NCI-H1436 (cell line): ENCODE results near the gene PTPMT1.

ENCODE experiments used
- DNase-seq: peaks from one replicate; lab custom pipeline; 2025; lab: John Stamatoyannopoulos, UW

Gene PTPMT1

GRCh38 chr11:47607380-47607779 is 42.0 kb downstream of the PTPMT1 start:
- DNase-seq: no peak

DNA sequence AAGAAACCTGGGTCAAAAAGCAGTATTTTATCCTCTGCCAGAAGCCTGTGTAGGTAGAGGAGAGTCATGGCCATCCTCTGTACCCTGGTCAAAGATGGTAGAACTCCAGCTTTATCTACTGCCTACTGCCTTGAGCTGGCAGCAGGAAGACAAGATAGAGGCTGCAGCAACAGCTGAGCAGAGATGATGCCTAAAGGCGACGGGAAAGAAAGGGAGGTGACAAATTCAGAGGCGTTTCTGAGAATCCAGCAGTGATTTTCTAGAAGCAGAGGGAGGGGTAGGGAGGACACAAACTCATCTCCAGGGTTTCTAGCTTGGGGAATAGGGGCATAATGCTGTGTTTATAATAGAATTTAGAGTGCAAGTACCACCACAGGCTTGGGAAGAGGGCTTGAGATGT is 44.3 kb downstream of the PTPMT1 start:
- no peak for DNase-seq

- DNase-seq: no peak
Measured at GRCh38 chr11:47611348-47611794, 46.0 kb downstream of the PTPMT1 start.

DNA sequence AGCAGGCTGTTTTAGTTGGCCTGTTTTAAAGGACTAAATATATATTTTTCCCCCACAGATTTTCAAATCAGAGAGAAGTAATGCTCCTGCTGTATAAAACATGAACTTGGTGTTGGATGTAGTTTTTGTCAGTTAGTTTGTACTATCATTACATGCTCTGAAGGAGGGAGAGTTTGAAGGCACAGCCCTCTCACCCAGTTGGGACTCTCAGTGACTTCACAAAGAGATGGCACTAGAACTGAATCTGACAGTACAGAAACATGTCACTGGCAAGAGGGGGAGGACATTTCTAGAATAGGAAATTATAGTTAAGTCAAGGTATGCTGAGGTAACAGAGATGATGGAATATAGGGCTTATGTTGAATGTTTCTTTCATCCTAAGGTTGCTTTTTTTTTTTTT is 49.9 kb downstream of the PTPMT1 start:
- DNase-seq: no peak

DNA sequence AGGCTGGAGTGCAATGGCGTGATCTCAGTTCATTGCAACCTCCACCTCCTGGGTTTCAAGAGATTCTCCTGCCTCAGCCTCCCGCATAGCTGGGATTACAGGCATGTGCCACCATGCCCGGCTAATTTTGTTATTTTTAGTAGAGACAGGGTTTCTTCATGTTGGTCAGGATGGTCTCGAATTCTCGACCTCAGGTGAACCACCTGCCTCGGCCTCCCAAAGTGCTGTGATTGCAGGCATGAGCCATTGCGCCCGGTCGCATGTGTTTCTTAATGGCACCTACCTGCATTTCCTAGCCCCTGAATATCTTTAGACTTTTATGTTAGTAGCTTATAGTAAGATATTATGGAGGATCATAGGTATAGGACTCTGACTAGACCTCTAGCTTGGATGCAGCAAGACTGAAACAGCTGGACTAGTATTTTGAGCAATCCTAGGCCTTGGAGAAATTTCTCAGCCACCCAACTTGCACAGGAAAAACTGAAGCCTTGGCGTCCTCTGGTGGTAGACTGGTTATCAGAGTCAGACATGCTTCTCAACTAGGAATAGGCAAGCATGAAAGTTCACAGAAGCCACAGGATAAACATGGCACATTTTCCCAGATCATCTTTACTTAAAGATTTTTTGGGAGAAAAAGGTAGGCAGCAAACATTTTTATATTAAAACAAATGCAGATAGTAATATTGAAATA is 51.5 kb downstream of the PTPMT1 start:
- no peak for DNase-seq

- DNase-seq: no peak
Measured at GRCh38 chr11:47617417-47617809, 52.0 kb downstream of the PTPMT1 start.

GRCh38 chr11:47620836-47621378 is 55.5 kb downstream of the PTPMT1 start:
- no peak for DNase-seq
